GM19463 (cell line): ENCODE measurements around the gene C5orf22.
"Not testable (repeated sequence)": the region's sequence is repeated elsewhere in the genome, so short reads cannot be mapped to it uniquely, and the experiment has no call there.

ENCODE experiments used
- ATAC-seq: cut with Tn5 transposase; IDR thresholded peaks from one replicate; pipeline ENCODE4 v1.9.1; 2021; ENCODE audit warnings: mild to moderate bottlenecking, moderate library complexity; ENCODE audit not compliant: unreplicated experiment

Gene C5orf22

DNA sequence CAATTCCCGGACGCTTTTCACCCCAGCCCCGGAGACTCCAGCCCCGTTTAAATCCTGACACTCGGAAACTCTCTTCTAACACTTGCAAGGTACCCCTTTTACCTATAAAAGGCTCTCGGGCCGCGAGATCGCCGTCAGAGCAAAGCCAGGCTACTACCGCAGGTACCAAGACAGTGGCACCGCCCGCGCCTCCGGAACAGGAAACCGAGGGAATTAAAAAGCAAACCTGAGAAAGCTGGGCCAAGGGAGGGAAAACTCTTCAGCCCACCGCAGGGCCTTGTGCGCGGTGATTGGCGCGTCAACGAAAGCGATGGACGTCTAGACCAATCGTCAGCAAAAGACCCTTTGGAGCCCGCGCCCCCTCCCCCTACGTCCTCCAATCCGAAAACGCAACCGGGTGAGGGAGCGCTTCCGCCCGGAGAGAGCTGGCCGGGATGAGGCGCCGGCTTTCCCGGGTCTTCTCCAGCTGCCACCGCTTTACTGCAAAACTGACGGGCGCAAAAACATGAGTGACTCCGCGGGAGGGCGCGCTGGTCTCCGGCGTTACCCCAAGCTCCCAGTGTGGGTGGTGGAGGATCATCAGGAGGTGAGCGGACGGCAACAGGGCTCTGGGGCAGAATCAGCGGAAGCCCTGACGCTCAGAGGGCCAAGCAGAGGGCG, at the start of gene C5orf22, which contains the start of gene DROSHA:
C5orf22 (plus strand) TSS at position 414 of the 660 bp plus-strand sequence; CDS start at position 506, 92 bp downstream.
DROSHA (minus strand) TSS at position 206 of the 660 bp plus-strand sequence. CDS start 3,034 bp downstream, outside the sequence.
- peak; percentile 93 for ATAC-seq

DNA sequence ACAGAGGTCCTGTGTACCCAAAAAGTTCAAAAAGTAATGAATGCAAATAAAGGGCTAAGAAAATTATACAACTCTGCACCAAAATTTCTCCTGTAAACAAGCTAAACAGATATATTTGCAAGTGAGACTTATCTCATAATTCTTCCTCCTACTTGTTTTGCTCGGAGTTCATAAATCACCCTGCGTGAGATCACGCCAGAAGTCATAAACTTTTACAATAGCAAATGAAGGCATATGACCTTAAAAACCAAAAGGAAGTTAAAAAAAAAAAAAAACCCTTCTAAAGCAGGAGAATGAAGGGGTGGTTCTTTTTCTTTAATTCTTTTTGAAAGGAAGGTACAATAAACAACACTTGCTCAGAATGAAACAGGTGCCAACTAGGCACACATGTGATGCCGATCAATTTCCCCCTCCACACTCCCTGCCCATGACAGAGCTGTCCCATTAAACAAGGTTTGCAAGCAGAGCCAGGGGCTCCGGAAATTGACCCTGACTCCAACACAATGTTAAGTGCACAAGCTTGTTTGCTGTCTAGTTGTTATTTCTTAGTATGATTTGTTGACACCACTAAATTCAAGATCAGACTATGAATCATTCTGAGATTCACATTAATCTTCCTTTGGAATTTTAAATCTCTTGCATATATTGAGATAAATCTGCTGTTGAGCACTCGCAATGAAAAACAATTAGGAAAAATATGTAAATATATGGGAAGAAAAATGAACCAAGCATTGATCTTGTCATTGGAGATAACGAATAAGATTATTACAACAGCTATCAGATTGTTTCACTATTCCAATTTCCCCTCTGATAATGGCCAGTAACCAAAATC, 46.5 kb upstream of the C5orf22 start:
- no peak for ATAC-seq

DNA sequence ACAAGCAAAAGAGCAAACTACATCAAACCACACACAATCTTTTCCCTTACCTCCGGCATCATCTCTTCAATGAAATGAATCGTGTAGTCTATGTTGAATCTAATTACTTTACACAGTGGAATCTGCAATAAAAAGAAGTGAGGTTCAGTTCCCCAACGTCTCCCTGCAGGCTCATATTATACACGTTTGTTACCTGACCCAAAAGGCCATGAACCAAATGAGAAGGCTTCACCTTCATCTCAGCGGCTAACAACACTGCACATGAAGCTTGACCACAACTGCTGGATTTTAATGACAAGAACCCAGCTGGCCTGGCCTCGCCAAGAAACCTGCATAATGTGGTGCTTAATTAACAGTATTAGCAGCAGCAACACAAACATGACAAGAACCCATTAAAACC, 45.7 kb upstream of the C5orf22 start:
- no peak for ATAC-seq

DNA sequence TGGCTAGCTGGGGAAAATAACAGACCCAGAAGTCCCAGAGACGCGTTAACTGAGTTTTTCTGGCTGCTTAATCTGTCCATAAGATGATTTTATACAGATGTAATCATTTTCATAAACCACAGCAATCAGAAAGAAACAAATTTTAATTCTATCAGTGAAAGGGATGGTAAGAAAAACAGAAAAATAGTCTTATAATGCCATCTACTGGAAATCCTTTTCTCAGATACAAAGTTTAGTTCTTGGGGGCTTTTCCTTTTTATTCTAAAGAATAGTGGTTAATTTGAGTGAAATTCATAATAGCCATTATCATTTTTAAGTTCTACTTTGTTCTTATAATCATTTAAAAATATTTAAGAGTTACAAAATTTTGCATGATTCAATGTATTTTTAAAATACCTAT, 44.6 kb upstream of the C5orf22 start:
- no peak for ATAC-seq

DNA sequence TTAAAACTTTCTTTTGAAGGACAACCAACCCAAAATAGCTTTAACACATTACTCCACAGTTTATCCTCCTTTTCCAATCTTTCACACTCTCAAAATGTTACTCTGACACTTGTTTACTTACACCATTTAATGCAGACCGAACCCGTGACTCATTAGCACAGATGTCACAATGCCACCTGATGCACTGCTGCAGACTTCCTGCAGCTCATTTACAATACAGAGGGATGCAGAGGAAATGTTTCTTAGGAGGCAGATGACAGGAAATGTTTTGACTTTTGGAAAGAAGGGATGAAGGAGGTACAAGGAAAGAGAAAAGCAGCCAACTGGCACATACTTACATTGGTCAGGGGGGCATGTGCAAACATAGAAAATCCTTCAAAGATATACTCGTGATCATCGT, 39.2 kb upstream of the C5orf22 start:
- ATAC-seq: no peak

DNA sequence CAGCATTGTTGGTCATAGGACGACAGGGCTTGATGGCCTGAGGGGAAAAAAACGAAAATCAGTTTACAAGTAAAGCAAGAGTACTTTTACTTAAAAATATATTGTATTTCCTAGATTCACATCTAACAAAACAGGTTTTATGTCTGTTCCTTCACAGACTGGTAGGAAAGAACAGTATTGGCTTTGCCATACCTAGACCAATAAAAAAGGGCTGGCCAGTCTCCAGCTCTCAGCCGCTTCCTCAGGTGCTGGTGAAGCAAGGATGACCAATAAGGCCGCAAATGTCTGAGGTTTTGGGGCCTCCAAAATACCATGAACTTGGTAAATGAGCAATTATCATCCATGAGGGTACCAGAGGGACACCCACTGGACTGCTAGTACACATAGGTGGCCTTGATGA, 36.8 kb upstream of the C5orf22 start:
- ATAC-seq: no peak

DNA sequence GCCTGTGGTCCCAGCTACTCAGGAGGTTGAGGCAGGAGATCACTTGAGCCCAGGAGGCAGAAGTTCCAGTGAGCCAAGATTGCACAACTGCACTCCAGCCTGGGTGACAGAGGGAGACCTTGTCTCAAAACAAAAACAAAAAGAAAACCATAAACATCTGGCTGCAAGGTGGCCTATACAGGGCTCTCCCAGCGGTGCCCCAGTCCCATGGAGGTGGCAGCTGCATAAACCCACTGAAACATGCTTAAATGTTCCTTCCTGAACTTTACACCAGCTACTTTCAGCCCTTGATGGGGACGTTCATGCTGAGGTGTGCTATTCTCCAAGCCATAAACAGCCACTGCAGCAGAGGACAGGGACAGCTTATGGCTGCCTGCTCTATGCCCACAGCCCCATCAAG, 35.8 kb upstream of the C5orf22 start:
- ATAC-seq: no peak

DNA sequence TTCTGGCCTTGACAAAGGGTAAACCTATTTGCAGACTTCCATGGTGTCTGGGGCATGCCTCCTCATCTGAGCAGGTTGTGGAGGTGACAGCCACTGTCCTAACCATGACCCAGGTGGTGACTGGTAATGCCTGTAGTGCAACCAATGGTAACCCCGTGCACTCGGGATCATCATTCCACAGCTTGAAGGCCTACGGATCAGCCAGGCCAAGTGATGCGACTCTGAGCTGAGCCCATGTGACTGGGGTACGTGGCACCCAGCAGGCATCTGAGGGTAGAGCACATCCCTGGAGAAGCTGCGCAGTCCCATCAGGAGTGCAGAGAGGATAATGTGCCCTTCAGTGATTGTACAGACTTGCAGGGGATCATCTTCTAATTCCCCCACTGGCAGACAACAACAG, 35.2 kb upstream of the C5orf22 start:
- ATAC-seq: no peak

DNA sequence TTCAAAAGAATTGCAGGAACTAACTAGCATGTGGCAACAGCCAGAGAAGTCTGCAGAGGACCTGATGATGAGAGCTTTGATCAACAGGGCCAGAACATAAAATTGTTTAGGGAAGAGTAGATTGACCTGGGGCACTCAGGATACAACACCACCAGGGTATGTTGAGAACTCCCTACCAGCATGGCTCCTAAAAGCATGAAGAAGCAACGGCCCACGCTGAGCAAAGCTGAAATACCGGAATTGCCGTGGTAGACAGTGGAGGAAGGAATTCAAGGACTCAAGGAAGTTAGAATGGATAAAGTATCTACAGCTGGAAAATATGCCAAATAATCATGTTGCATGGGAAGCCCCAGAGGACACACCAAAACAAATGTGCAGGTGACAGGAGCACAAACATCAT, 31.8 kb upstream of the C5orf22 start:
- ATAC-seq: no peak

DNA sequence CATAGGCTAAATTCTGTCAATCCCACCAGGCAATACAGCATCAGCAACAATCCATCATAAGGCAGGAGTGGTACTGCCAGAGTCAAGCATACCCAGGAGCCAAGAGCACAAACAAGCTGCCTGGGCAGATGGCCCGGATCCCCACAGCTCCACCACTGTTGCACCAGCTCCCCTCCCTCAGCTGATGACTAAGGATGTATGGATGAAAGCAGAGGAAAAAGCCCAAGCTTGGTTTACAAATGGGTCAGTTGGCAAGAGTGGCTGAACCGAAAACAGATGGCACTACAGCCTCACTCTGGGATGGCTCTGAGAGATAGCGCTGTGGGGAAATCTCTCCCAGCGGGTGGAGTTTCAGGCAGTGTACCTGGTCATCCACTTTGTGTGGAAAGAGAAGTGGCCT, 29.6 kb upstream of the C5orf22 start:
- no peak for ATAC-seq

DNA sequence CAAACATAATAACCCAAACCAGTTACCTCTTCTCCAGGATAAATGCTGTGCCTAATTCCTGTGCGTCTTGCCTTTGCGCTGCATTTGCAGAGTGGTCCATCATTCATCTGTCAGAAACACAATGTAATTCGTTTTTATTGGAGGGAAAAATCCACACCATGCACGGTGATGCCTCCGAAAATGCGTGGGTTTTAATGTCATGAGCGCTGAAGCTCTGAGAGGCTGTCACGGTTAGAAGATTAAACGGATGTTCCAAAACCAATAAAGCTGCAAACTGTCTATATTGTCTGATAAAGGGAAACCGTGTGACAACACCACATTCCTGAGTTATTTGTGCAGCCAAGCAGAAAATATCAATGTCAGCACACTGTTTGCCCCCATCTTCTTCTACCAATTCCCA, 27.6 kb upstream of the C5orf22 start:
- ATAC-seq: no peak

DNA sequence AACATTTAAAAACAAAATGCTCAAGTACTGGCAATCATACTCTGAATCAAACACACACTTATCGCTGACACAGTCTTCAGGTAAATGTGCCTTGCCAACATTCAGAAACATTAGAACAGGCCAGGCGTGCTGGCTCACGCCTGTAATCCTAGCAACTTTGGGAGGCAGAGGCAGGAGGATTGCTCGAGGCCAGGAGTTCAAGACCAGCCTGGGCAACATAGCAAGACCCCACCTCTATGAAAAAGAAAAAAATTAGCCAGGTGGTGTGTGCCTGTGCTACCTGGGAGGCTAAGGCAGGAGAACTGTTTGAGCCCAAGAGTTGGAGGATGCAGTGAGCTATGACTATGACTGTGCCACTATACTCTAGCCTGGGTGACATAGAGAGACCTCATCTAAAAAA, 20.8 kb upstream of the C5orf22 start:
- no peak for ATAC-seq

DNA sequence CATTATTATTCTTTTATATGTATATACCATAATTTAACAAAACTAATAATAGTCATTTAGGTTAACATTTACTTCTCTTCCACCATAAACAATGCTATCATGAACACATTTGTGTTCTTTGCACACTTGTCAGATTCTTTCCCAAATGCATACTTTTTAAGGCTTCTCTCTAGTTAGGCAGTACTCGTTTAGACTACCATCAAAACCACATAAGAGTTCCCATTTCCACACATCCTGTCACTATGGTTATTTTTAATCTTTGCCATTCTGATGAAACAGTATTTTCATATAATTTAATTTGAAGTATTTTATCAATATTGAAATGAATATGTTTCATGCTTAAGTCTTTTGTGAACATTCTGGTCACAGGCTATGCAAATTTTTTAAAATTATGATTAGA, 15.3 kb upstream of the C5orf22 start:
- ATAC-seq: no peak

DNA sequence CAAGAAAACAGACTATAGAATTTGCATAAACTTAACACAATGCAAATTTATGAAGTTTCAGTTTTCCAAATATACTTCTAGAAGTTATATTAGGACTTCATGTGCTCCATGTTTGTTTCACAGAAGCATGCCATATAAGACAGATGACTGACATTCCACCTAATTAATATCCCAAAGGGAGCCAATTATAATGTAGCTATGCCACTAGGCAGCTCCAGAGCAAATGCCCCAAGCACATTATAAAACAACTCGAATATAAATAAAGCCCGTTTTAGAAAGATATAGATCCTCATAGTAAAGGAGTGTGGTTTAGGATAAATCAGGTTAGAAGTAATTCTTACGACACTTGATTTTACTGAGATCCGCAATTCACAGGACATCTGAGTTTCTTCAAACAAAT, 9.1 kb upstream of the C5orf22 start:
- no peak for ATAC-seq

DNA sequence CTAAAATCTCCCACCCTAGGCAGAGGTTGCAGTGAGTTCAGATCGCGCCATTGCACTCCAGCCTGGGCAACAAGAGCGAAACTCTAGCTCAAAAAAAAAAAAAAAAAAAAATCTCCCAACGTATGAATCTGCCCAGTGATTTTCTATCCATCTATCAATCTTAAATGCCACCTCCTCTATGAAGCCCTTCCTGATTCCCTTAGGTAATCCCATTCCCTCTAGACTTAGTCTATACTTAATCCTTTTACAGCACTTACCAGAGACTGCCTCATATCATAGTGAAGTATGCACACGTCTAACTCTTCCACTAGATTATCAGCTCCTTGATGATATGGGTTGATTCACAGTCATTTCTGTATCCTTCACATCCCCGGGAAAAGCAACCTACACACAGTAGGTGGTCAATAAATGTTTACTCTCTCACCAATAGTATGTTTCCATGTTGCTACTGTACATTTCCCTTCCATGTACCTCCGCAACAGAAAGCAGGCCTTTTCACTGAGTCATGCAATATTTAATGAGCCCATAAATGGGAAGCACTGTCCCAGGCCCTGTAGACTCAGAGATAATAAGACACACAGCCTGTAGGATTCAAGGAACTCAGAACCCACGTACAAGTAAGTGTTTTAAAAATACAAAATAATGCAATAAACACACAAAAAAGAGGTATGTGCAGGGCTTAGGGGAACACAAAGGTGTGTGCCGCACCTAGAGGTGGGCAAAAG, 1.4 kb upstream of the C5orf22 start:
- no peak for ATAC-seq

DNA sequence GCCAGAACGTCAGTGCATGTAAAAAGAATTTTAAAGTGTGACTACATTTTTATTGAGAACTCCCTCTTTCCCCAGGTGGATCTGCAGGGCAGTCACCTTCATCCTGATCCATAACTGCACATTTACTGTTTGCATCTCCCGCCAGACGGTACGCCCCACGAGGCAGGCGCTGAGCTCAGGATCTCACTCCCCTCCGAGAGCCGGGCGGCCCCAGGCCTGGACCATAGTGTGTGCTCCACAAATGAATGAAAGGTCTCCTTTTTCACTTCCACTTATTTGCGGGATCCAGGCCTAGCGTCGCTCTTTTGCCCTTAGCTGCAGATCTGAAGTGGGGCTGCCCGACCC, 586 bp upstream of the C5orf22 start:
- peak; percentile 24 for ATAC-seq

DNA sequence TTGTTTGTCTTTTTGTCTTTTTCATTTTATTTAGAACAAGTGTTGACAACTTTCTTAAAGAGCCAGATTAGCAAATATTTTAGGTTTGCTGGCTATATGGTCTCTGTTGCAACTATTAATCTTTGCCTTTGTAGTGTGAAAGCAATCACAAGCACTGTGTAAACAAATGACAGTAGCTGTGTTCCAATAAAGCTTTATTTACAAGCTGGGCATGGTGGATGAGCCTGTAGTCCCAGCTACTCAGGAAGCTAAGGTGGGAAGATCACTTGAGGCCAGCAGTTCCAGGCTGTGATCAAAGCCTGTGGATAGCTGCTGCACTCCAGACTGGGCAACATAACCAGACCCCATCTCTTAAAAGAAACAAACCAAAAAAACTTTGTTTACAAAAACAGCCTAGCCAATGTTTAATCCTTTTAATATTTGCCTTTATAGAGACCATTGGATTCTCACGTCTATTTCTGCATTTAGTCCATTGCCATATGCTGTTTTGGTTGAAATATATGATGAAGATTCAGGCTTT, 2.5 kb downstream of the C5orf22 start:
- no peak for ATAC-seq

DNA sequence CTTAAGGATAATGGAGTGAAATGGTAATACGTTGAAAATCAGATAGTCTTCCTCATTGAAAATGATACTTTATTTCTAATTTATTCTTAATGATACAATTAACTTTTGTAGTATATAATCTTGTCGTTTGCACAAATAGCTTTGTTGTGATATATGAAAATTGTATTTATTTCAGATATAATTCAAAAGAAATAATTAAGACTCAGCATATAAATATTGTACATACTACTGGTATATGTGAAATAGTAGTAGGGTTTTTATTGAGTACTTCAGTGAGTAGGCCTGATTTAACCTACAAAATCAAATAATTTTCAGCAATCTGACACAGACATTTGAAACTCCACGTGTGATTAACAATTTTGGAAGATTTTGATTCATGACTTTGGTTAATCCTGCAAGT, 4.8 kb downstream of the C5orf22 start:
- no peak for ATAC-seq

DNA sequence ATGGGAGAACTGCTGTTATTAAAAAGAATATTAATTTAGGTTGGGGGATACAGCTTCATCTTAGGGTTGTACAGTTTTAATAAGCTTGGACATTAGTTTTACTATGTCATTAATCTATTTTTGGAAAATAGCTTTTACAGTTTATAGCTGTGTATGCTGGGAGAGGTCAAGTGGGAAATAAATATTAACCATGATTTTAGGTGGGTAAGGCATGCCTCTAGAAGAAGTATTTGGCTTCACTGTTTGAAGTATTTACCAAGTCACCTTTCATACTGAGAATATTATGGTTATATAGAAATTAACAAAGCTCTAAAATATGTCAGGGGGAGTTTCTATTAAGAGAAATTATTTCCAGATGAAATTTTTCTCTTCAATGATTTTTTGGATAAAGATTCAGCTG, 5.2 kb downstream of the C5orf22 start:
- ATAC-seq: no peak

DNA sequence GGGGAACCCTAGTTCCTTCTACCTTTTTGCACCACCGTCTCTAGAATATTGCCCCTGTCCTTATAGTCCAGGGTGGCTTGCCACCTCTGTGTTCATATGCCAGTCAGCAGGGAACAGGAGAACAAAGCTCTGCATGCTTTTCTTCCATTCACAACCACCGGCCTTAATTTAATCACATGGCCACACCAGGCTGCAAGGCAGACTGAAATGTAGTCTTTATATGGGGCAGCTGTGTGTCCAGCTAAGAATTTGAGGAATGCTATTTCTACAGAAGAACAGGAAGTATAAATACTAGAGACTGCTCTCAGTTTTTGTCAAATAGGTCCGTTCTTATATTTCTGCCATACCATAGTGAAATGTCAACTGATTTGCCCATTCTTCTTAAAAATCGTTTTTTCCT, 5.8 kb downstream of the C5orf22 start:
- no peak for ATAC-seq

DNA sequence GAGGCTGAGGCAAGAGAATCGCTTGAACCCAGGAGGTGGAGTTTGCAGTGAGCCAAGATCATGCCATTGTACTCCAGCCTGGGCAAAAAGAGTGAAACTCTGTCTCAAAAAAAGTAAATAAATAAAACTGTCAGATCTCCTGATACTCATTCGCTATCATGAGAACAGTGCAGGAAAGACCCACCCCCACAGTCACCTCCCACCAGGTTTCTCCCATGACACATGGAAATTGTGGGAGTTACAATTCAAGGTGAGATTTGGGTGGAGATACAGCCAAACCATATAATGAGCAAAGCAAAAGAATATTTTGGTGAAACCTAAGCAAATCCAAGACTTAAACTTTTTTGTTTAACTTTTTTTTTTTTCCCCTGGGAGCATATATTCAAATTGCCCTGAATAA, 17.0 kb downstream of the C5orf22 start:
- ATAC-seq: not testable (repeated sequence)

DNA sequence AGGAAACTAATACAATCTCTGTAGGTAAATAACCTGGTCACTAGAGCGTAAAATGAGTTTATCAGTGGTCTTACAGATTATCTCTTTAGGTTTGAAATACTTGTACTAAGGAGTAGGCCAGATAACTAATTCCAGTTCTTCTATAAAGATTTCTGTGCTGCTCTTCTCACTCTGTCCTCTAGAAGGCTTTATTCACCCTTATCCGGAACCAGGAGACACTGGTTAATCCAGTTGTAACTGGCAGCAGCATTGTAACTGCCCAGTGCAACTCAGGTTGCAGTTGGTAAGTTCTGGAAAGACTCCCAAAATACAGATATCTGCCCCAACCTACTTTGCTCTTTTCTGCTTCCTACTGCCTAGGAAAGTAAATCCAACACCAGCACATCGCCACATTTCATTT, 19.8 kb downstream of the C5orf22 start:
- ATAC-seq: no peak
